Activated naive CD8-positive, alpha-beta T cell treated with anti-CD3 and anti-CD28 coated beads, Interleukin-2, amount 50 U/mL, for 24 hours (primary cell): ENCODE measurements around the gene EIF4G2.

Source experiments
- ATAC-seq: fragments of 150-1000 bp; cut with Tn5 transposase; one replicate; pipeline ENCODE4 v1.10.0; 2021
- DNase-seq: peaks from one replicate; pipeline ENCODE4 v3.0.0; 2021
- H3K27ac Mint-ChIP-seq: one replicate; pipeline ENCODE4 v1.8.0; 2021; ENCODE audit warnings: mild to moderate bottlenecking, mixed read lengths
- H3K27me3 Mint-ChIP-seq: one replicate; pipeline ENCODE4 v1.8.0; 2021; ENCODE audit warnings: mixed read lengths
- H3K36me3 Mint-ChIP-seq: one replicate; pipeline ENCODE4 v1.8.0; 2021; ENCODE audit warnings: low read depth, mixed read lengths
- H3K4me1 Mint-ChIP-seq: one replicate; pipeline ENCODE4 v1.8.0; 2021; ENCODE audit warnings: mixed read lengths
- H3K4me3 Mint-ChIP-seq: one replicate; pipeline ENCODE4 v1.8.0; 2021; ENCODE audit warnings: mild to moderate bottlenecking, moderate library complexity, mixed read lengths
- H3K9me3 Mint-ChIP-seq: one replicate; pipeline ENCODE4 v1.8.0; 2021; ENCODE audit warnings: mixed read lengths

The EIF4G2 gene

GRCh38 chr11:10797001-10797400, 11.7 kb downstream of the EIF4G2 start:
- Mint-ChIP-seq H3K27ac (no peak overlapping the region), H3K4me3 (no peak overlapping the region), H3K9me3 (no peaks in the 10 kb centered on the region), H3K4me1 (peaks cover 52% of the 10 kb centered on the region), H3K27me3 (peaks cover 8% of the 10 kb centered on the region), H3K36me3 (peaks cover 63% of the 10 kb centered on the region)
- ATAC-seq (no peak), DNase-seq (no peak)

GRCh38 chr11:10796191-10796590, 12.5 kb downstream of the EIF4G2 start:
- Mint-ChIP-seq H3K9me3 (no peaks in the 10 kb centered on the region), H3K27me3 (peaks cover 11% of the 10 kb centered on the region), H3K4me3 (no peak overlapping the region), H3K27ac (peak overlapping the region; percentile 21), H3K36me3 (peaks cover 55% of the 10 kb centered on the region), H3K4me1 (peaks cover 44% of the 10 kb centered on the region)
- ATAC-seq = no peak
- DNase-seq = no peak

- H3K36me3 Mint-ChIP-seq = peaks cover 30% of the 10 kb centered on the region
- no peak overlapping the region for H3K4me3 Mint-ChIP-seq
- DNase-seq = no peak
- peaks cover 11% of the 10 kb centered on the region for H3K27me3 Mint-ChIP-seq
- no peaks in the 10 kb centered on the region for H3K9me3 Mint-ChIP-seq
- ATAC-seq = no peak
- peaks cover 21% of the 10 kb centered on the region for H3K4me1 Mint-ChIP-seq
- no peak overlapping the region for H3K27ac Mint-ChIP-seq
Measured at GRCh38 chr11:10793470-10794255, 15.1 kb downstream of the EIF4G2 start.

- DNase-seq = peak; percentile 91
- ATAC-seq = peak; percentile 94
- peaks cover 21% of the 10 kb centered on the region for H3K36me3 Mint-ChIP-seq
- H3K9me3 Mint-ChIP-seq = no peaks in the 10 kb centered on the region
- peaks cover 11% of the 10 kb centered on the region for H3K27me3 Mint-ChIP-seq
- H3K4me1 Mint-ChIP-seq = peaks cover 18% of the 10 kb centered on the region
- H3K4me3 Mint-ChIP-seq = no peak overlapping the region
- no peak overlapping the region for H3K27ac Mint-ChIP-seq
Measured at GRCh38 chr11:10792385-10793068, 16.2 kb downstream of the EIF4G2 start.

- Mint-ChIP-seq H3K4me1 (no peaks in the 10 kb centered on the region), H3K27me3 (no peaks in the 10 kb centered on the region), H3K27ac (no peak overlapping the region), H3K4me3 (no peak overlapping the region), H3K9me3 (no peaks in the 10 kb centered on the region), H3K36me3 (no peaks in the 10 kb centered on the region)
- ATAC-seq (peak; percentile 24), DNase-seq (no peak)
Measured at GRCh38 chr11:10786451-10786850, 22.3 kb downstream of the EIF4G2 start.

GRCh38 chr11:10785146-10785474, 23.6 kb downstream of the EIF4G2 start:
- H3K27ac Mint-ChIP-seq = no peak overlapping the region
- H3K36me3 Mint-ChIP-seq = no peaks in the 10 kb centered on the region
- no peaks in the 10 kb centered on the region for H3K9me3 Mint-ChIP-seq
- no peak for ATAC-seq
- no peak overlapping the region for H3K4me3 Mint-ChIP-seq
- no peak for DNase-seq
- H3K27me3 Mint-ChIP-seq = no peaks in the 10 kb centered on the region
- no peaks in the 10 kb centered on the region for H3K4me1 Mint-ChIP-seq

- no peak overlapping the region for H3K4me3 Mint-ChIP-seq
- H3K27me3 Mint-ChIP-seq = no peaks in the 10 kb centered on the region
- no peak overlapping the region for H3K27ac Mint-ChIP-seq
- H3K4me1 Mint-ChIP-seq = no peaks in the 10 kb centered on the region
- H3K9me3 Mint-ChIP-seq = no peaks in the 10 kb centered on the region
- DNase-seq (no peak), ATAC-seq (no peak)
- peaks cover 3% of the 10 kb centered on the region for H3K36me3 Mint-ChIP-seq
Measured at GRCh38 chr11:10784232-10785145, 24.2 kb downstream of the EIF4G2 start.

- peak overlapping the region; percentile 15 for H3K27ac Mint-ChIP-seq
- no peaks in the 10 kb centered on the region for H3K4me1 Mint-ChIP-seq
- no peaks in the 10 kb centered on the region for H3K9me3 Mint-ChIP-seq
- DNase-seq (no peak), ATAC-seq (no peak)
- H3K27me3 Mint-ChIP-seq = no peaks in the 10 kb centered on the region
- H3K4me3 Mint-ChIP-seq = no peak overlapping the region
- H3K36me3 Mint-ChIP-seq = peaks cover 27% of the 10 kb centered on the region
Measured at GRCh38 chr11:10780040-10780439, 28.7 kb downstream of the EIF4G2 start.

- no peak overlapping the region for H3K27ac Mint-ChIP-seq
- DNase-seq (no peak), ATAC-seq (no peak)
- no peaks in the 10 kb centered on the region for H3K27me3 Mint-ChIP-seq
- H3K4me1 Mint-ChIP-seq = no peaks in the 10 kb centered on the region
- peaks cover 30% of the 10 kb centered on the region for H3K36me3 Mint-ChIP-seq
- H3K9me3 Mint-ChIP-seq = no peaks in the 10 kb centered on the region
- H3K4me3 Mint-ChIP-seq = no peak overlapping the region
Measured at GRCh38 chr11:10779086-10779485, 29.6 kb downstream of the EIF4G2 start.

GRCh38 chr11:10778217-10778970, 30.3 kb downstream of the EIF4G2 start:
- Mint-ChIP-seq H3K36me3 (peaks cover 34% of the 10 kb centered on the region), H3K4me3 (no peak overlapping the region), H3K27me3 (no peaks in the 10 kb centered on the region), H3K4me1 (no peaks in the 10 kb centered on the region), H3K27ac (peak overlapping the region; percentile 24), H3K9me3 (no peaks in the 10 kb centered on the region)
- ATAC-seq (no peak), DNase-seq (no peak)

GRCh38 chr11:10777806-10778205, 30.9 kb downstream of the EIF4G2 start:
- H3K27me3 Mint-ChIP-seq = no peaks in the 10 kb centered on the region
- H3K9me3 Mint-ChIP-seq = no peaks in the 10 kb centered on the region
- DNase-seq (no peak), ATAC-seq (no peak)
- no peaks in the 10 kb centered on the region for H3K4me1 Mint-ChIP-seq
- no peak overlapping the region for H3K4me3 Mint-ChIP-seq
- no peak overlapping the region for H3K27ac Mint-ChIP-seq
- peaks cover 38% of the 10 kb centered on the region for H3K36me3 Mint-ChIP-seq

GRCh38 chr11:10777393-10777793, 31.3 kb downstream of the EIF4G2 start:
- DNase-seq (no peak), ATAC-seq (no peak)
- no peaks in the 10 kb centered on the region for H3K9me3 Mint-ChIP-seq
- no peak overlapping the region for H3K4me3 Mint-ChIP-seq
- H3K36me3 Mint-ChIP-seq = peaks cover 38% of the 10 kb centered on the region
- no peaks in the 10 kb centered on the region for H3K27me3 Mint-ChIP-seq
- H3K4me1 Mint-ChIP-seq = no peaks in the 10 kb centered on the region
- H3K27ac Mint-ChIP-seq = no peak overlapping the region

GRCh38 chr11:10774811-10775210, 33.9 kb downstream of the EIF4G2 start:
- Mint-ChIP-seq H3K36me3 (peaks cover 54% of the 10 kb centered on the region), H3K4me1 (no peaks in the 10 kb centered on the region), H3K4me3 (no peak overlapping the region), H3K27ac (no peak overlapping the region), H3K9me3 (no peaks in the 10 kb centered on the region), H3K27me3 (no peaks in the 10 kb centered on the region)
- ATAC-seq = no peak
- DNase-seq = no peak

GRCh38 chr11:10771457-10771856, 37.3 kb downstream of the EIF4G2 start:
- ATAC-seq = no peak
- no peak for DNase-seq
- Mint-ChIP-seq H3K27ac (no peak overlapping the region), H3K4me1 (no peaks in the 10 kb centered on the region), H3K36me3 (peaks cover 51% of the 10 kb centered on the region), H3K4me3 (no peak overlapping the region), H3K9me3 (no peaks in the 10 kb centered on the region), H3K27me3 (no peaks in the 10 kb centered on the region)
